ENCODE results near the gene CEMIP. TPM values are rescaled to one million over a fixed set of nuclear protein-coding genes. Genes with fewer than 3 reads are reported as not detected.

Gene CEMIP
- total RNA-seq, 1 experiment from 2014 or later = 3.5 TPM

DNA sequence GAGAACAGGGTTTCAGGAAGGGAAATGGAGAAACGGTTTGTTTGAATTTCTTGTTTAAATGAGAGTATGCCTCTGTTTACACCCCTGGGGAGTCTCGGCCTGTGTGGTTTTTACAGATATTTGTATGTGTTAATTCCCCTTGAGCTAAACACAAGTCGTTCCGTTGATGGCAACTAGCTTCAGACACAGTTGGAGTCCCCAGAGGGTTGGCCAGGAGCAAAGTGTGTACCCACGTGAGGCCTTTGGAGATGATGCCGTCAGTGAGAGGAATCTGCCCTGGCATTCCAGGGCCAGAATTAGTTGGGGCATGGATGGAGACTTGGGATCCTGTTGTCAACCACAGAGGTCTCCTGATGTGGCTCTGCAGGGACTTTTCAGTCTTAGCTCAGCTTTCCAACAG is 44.0 kb downstream of the CEMIP start:
- no peak for ATAC-seq
- Histone ChIP-seq H3K9me2 (ENCODE audit: insufficient read depth) (no peaks in the 10 kb centered on the region), H3K4me2 (ENCODE audit: low read length) (no peak overlapping the region), H3K36me3 (ENCODE audit: control insufficient read depth in 1 of 2, insufficient read depth in 2 of 2, low read length in 2 of 2) (no peaks in the 10 kb centered on the region), H3K27me3 (ENCODE audit: insufficient read depth, low read length) (no peaks in the 10 kb centered on the region), H3K9ac (ENCODE audit: low read length) (no peak overlapping the region), H2AFZ (ENCODE audit: low read depth, low read length, poor library complexity, severe bottlenecking) (no peak overlapping the region), H3K4me3 (replicated peaks in 1 of 2; ENCODE audit: low read depth in 1 of 2, low read length in 2 of 2) (no peak overlapping the region), H3K9me3 (ENCODE audit: control insufficient read depth in 1 of 2, insufficient read depth in 1 of 2, low read depth in 1 of 2, low read length in 2 of 2) (no peaks in the 10 kb centered on the region), H3K4me1 (ENCODE audit: control insufficient read depth in 1 of 2, insufficient read depth in 2 of 2, low read length in 2 of 2) (no peaks in the 10 kb centered on the region), H4K20me1 (ENCODE audit: insufficient read depth) (no peaks in the 10 kb centered on the region), H3K79me2 (ENCODE audit: insufficient read depth, low read length) (no peaks in the 10 kb centered on the region), H3K27ac (ENCODE audit: low read depth, low read length) (no peak overlapping the region)
- ChIA-PET CTCF (no interaction called here), POLR2A (no interaction called here), RAD21 (ENCODE audit: low non-redundant PET in 1 of 2, low total read pairs in 2 of 2, uncharacterized antibody in 2 of 2, unreplicated experiment in 2 of 2) (no interaction called here)
- no peak for DNase-seq (ENCODE audit: low read depth, low spot score)
- intact Hi-C loops (cut with micrococcal nuclease) = no loop called here
- BruUV-seq (replicated peaks) = no TSS peak
- TF ChIP-seq REST (IDR thresholded peaks at IDR 0.05; ENCODE audit: low read depth) (no peak), ZFX (IDR thresholded peaks at IDR 0.05) (no peak), EGR1 (IDR thresholded peaks at IDR 0.05; ENCODE audit: low read depth) (no peak), CTCF (IDR thresholded peaks at IDR 0.05 in 2 of 3, conservative IDR thresholded peaks at IDR 0.05 in 1 of 3; ENCODE audit: borderline replicate concordance in 1 of 3, insufficient read depth in 1 of 3, low read depth in 2 of 3, low read length in 2 of 3) (no peak), RAD21 (IDR thresholded peaks at IDR 0.05; ENCODE audit: low read depth) (no peak), SRF (IDR thresholded peaks at IDR 0.05; ENCODE audit: low read depth) (no peak), MAX (IDR thresholded peaks at IDR 0.05) (no peak), SP1 (IDR thresholded peaks at IDR 0.05; ENCODE audit: low read depth) (no peak), POLR2A (IDR thresholded peaks at IDR 0.05; ENCODE audit: borderline replicate concordance, extremely low read depth, insufficient read depth, insufficient read length) (no peak), EZH2phosphoT487 (IDR thresholded peaks at IDR 0.05; ENCODE audit: borderline replicate concordance) (no peak), ELF1 (IDR thresholded peaks at IDR 0.05; ENCODE audit: borderline replicate concordance, low read depth) (no peak), YY1 (IDR thresholded peaks at IDR 0.05; ENCODE audit: extremely low read depth, insufficient replicate concordance, low read depth, low read length) (no peak), JUND (IDR thresholded peaks at IDR 0.05) (no peak)
- TF ChIP-seq, protein P1, sequence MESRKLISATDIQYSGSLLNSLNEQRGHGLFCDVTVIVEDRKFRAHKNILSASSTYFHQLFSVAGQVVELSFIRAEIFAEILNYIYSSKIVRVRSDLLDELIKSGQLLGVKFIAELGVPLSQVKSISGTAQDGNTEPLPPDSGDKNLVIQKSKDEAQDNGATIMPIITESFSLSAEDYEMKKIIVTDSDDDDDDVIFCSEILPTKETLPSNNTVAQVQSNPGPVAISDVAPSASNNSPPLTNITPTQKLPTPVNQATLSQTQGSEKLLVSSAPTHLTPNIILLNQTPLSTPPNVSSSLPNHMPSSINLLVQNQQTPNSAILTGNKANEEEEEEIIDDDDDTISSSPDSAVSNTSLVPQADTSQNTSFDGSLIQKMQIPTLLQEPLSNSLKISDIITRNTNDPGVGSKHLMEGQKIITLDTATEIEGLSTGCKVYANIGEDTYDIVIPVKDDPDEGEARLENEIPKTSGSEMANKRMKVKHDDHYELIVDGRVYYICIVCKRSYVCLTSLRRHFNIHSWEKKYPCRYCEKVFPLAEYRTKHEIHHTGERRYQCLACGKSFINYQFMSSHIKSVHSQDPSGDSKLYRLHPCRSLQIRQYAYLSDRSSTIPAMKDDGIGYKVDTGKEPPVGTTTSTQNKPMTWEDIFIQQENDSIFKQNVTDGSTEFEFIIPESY (IDR thresholded peaks at IDR 0.05; ENCODE audit: extremely low read depth, insufficient replicate concordance, low read length) = no peak
- TF ChIP-seq, protein P2, sequence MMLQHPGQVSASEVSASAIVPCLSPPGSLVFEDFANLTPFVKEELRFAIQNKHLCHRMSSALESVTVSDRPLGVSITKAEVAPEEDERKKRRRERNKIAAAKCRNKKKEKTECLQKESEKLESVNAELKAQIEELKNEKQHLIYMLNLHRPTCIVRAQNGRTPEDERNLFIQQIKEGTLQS (IDR thresholded peaks at IDR 0.05) = no peak

Data from HCT116 (cell line).